HCT116 (cell line): ENCODE data around the gene CILP2. TPM values are rescaled to one million over a fixed set of nuclear protein-coding genes. Genes with fewer than 3 reads are reported as not detected.

Experiments
- ATAC-seq: fragments of 200-7000 bp; cut with Tn5 transposase; 2 replicates; pipeline ENCODE4 v1.9.1; 2020; ENCODE audit warnings: mild to moderate bottlenecking, moderate library complexity
- BruUV-seq: library from RNA; stranded (reverse); fragments of 400-500 nt; replicated peaks from 2 replicates; lab custom pipeline; 2021; lab: Mats Ljungman, UMichigan
- CTCF ChIA-PET: fragments of 300-600 bp; sonication (Branson Sonifier 250); formaldehyde crosslinking; loops from one replicate; lab custom pipeline; 2021; ENCODE audit warnings: antibody characterized with exemption; lab: Charles Lee
- POLR2A ChIA-PET: fragments of 300-600, 350-600 bp; sonication (Branson Sonifier 250); formaldehyde crosslinking; loops from one replicate; lab custom pipeline; 2021; ENCODE audit warnings: antibody characterized with exemption; lab: Charles Lee
- RAD21 ChIA-PET, 2 experiments: fragments of 300-600 bp; sonication (Branson Sonifier 250); formaldehyde crosslinking; loops; one replicate each; lab custom pipeline; 2023; ENCODE audit warnings: low total read pairs in 2 of 2; ENCODE audit not compliant: uncharacterized antibody in 2 of 2, unreplicated experiment in 2 of 2, low non-redundant PET in 1 of 2; lab: Charles Lee
- DNase-seq: peaks from one replicate; pipeline ENCODE4 v3.0.0-alpha.2; 2010; ENCODE audit warnings: low read depth, low spot score
- H2AFZ ChIP-seq: fragments of 200-600 bp; shearing (Covaris generic), sonication (generic); 2 replicates; pipeline ENCODE4 v1.6.1; 2017; ENCODE audit warnings: low read depth, mixed run types, mixed read lengths, antibody characterized with exemption, low read length; ENCODE audit not compliant: poor library complexity, severe bottlenecking
- H3K27ac ChIP-seq: 2 replicates; pipeline ENCODE4 v1.5.1; 2012; ENCODE audit warnings: low read depth, low read length
- H3K27me3 ChIP-seq: fragments of 200-600 bp; sonication (generic); 2 replicates; pipeline ENCODE4 v1.6.1; 2016; ENCODE audit warnings: mixed run types, low read length, mixed read lengths; ENCODE audit not compliant: insufficient read depth
- H3K36me3 ChIP-seq, 2 experiments: fragments of 200-500 bp in 1 of 2; fragments of 200-600 bp in 1 of 2; sonication (Bioruptor generic) in 1 of 2; sonication (generic) in 1 of 2; 2 replicates each; pipeline versions ENCODE4 v1.5.1 to v1.6.1; 2014 to 2016; ENCODE audit warnings: low read length in 2 of 2, inconsistent platforms in 1 of 2, mixed read lengths in 1 of 2, mixed run types in 1 of 2; ENCODE audit not compliant: insufficient read depth in 2 of 2, control insufficient read depth in 1 of 2
- H3K4me1 ChIP-seq, 2 experiments: fragments of 200-600 bp in 1 of 2; sonication (generic) in 1 of 2; 2 replicates each; pipeline versions ENCODE4 v1.5.1 to v1.6.1; 2012 to 2017; ENCODE audit warnings: low read length in 2 of 2, inconsistent platforms in 1 of 2, mild to moderate bottlenecking in 1 of 2, mixed read lengths in 1 of 2, mixed run types in 1 of 2, moderate library complexity in 1 of 2; ENCODE audit not compliant: insufficient read depth in 2 of 2, control insufficient read depth in 1 of 2
- H3K4me2 ChIP-seq: fragments of 200-600 bp; sonication (generic); 2 replicates; pipeline ENCODE4 v1.6.1; 2017; ENCODE audit warnings: mixed run types, low read length, mixed read lengths
- H3K4me3 ChIP-seq, 2 experiments: fragments of 200-600 bp in 1 of 2; sonication (generic) in 1 of 2; replicated peaks in 1 of 2; 2 replicates each; pipeline ENCODE4 v1.5.1; 2011 to 2016; ENCODE audit warnings: low read length in 2 of 2, control low read depth in 1 of 2, low read depth in 1 of 2, mild to moderate bottlenecking in 1 of 2, mixed read lengths in 1 of 2, mixed run types in 1 of 2
- H3K79me2 ChIP-seq: fragments of 200-600 bp; sonication (generic); 2 replicates; pipeline ENCODE4 v1.6.1; 2017; ENCODE audit warnings: mild to moderate bottlenecking, mixed run types, low read length, moderate library complexity, mixed read lengths; ENCODE audit not compliant: insufficient read depth
- H3K9ac ChIP-seq: fragments of 200-600 bp; sonication (generic); 2 replicates; pipeline ENCODE4 v1.6.1; 2016; ENCODE audit warnings: low read length, mixed read lengths
- H3K9me2 ChIP-seq: fragments of 200-600 bp; sonication (generic), shearing (Covaris generic); 2 replicates; pipeline ENCODE4 v1.6.1; 2017; ENCODE audit warnings: mixed run types, mild to moderate bottlenecking, moderate library complexity; ENCODE audit not compliant: insufficient read depth
- H3K9me3 ChIP-seq, 2 experiments: fragments of 200-500 bp in 1 of 2; fragments of 200-600 bp in 1 of 2; sonication (Bioruptor generic) in 1 of 2; sonication (generic) in 1 of 2; 2 replicates each; pipeline ENCODE4 v1.6.1; 2014 to 2017; ENCODE audit warnings: low read length in 2 of 2, mixed read lengths in 2 of 2, inconsistent platforms in 1 of 2, low read depth in 1 of 2, mild to moderate bottlenecking in 1 of 2, mixed run types in 1 of 2, moderate library complexity in 1 of 2; ENCODE audit not compliant: control insufficient read depth in 1 of 2, insufficient read depth in 1 of 2
- H4K20me1 ChIP-seq: fragments of 200-600 bp; sonication (generic), shearing (Covaris generic); 2 replicates; pipeline ENCODE4 v1.6.1; 2017; ENCODE audit warnings: mixed run types, mild to moderate bottlenecking, moderate library complexity; ENCODE audit not compliant: insufficient read depth
- ATF3 ChIP-seq: IDR thresholded peaks from 2 replicates; pipeline ENCODE4 v1.6.1; 2012
- CEBPB ChIP-seq: IDR thresholded peaks from 2 replicates; pipeline ENCODE4 v1.6.1; 2012; ENCODE audit warnings: low read depth
- EGR1 ChIP-seq: IDR thresholded peaks from 2 replicates; pipeline ENCODE4 v1.6.1; 2012; ENCODE audit warnings: low read depth
- ELF1 ChIP-seq: IDR thresholded peaks from 2 replicates; pipeline ENCODE4 v1.6.1; 2012; ENCODE audit warnings: low read depth, borderline replicate concordance
- EZH2 ChIP-seq: fragments of 200-600 bp; sonication (generic); IDR thresholded peaks from 2 replicates; pipeline ENCODE4 v1.6.1; 2017; ENCODE audit warnings: antibody characterized with exemption, mixed run types
- EZH2phosphoT487 ChIP-seq: fragments of 200-600 bp; IDR thresholded peaks from 2 replicates; pipeline ENCODE4 v1.6.1; 2018; ENCODE audit warnings: antibody characterized with exemption, borderline replicate concordance
- FOSL1 ChIP-seq: IDR thresholded peaks from 2 replicates; pipeline ENCODE4 v1.6.1; 2012; ENCODE audit warnings: low read depth
- POLR2A ChIP-seq: IDR thresholded peaks from 2 replicates; pipeline ENCODE4 v1.7.0; 2011; ENCODE audit warnings: borderline replicate concordance; ENCODE audit not compliant: insufficient read depth, insufficient read length; ENCODE audit errors: extremely low read depth
- RAD21 ChIP-seq: IDR thresholded peaks from 2 replicates; pipeline ENCODE4 v1.6.1; 2012; ENCODE audit warnings: low read depth, mild to moderate bottlenecking
- SRF ChIP-seq: IDR thresholded peaks from 2 replicates; pipeline ENCODE4 v1.6.1; 2012; ENCODE audit warnings: low read depth
- YY1 ChIP-seq: IDR thresholded peaks from 2 replicates; pipeline ENCODE4 v1.6.1; 2011; ENCODE audit warnings: low read length, low read depth, moderate library complexity, mild to moderate bottlenecking; ENCODE audit not compliant: insufficient replicate concordance; ENCODE audit errors: extremely low read depth
- ZFX ChIP-seq: fragments of 450-650 bp; IDR thresholded peaks from 2 replicates; pipeline ENCODE4 v1.6.1; 2017
- ZNF274 ChIP-seq: fragments of 200-500 bp; sonication (Bioruptor generic); IDR thresholded peaks from 2 replicates; pipeline ENCODE4 v1.6.1; 2014; ENCODE audit warnings: mild to moderate bottlenecking, low read depth, low read length, inconsistent platforms
- intact Hi-C: fragments of 100-400 bp; cut with micrococcal nuclease; formaldehyde crosslinking; loops from 2 replicates; pipeline ENCODE4 v1.10.0; 2022
- total RNA-seq: library from RNA; stranded (reverse); gene quantifications from one replicate; pipeline ENCODE4 v1.2.1, GENCODE V29; 2021; ENCODE audit not compliant: unreplicated experiment
- TF ChIP-seq, protein P1 (sequence below), 3 experiments: fragments of 200-600 bp in 1 of 3; sonication (generic) in 1 of 3; IDR thresholded peaks in 2 of 3; conservative IDR thresholded peaks in 1 of 3; 2 replicates each; pipeline ENCODE4 v1.5.1; 2012 to 2017; ENCODE audit warnings: low read depth in 2 of 3, low read length in 2 of 3, antibody characterized with exemption in 1 of 3, borderline replicate concordance in 1 of 3, control low read depth in 1 of 3, mild to moderate bottlenecking in 1 of 3, mixed read lengths in 1 of 3, mixed run types in 1 of 3, moderate library complexity in 1 of 3; ENCODE audit not compliant: insufficient read depth in 1 of 3
- TF ChIP-seq, protein P2 (sequence below): IDR thresholded peaks from 2 replicates; pipeline ENCODE4 v1.6.1; 2012; ENCODE audit warnings: low read depth

Gene CILP2
- total RNA-seq, 1 experiment from 2014 or later: 13.1 TPM

DNA sequence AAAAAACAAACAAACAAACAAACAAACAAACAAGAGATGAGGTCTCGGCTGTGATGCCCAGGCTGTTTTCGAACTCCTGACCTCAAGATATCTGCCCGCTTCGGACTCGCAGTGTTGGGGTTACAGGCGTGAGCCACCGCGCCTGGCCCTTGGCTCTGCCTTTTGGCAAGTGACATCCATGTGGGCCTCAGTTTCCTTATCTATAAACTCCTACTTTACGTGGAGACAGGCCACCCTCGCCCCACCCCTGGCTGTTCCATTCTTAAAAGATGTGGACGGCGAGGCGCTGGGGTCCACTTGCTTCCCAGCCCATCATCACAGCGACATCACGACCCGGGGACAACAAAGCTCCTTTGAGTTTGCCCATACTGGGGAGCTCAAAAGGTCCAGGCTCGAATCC lies 24.4 kb upstream of the CILP2 start:
- Histone ChIP-seq H4K20me1 (no peaks in the 10 kb centered on the region), H3K27me3 (no peaks in the 10 kb centered on the region), H3K9me2 (no peaks in the 10 kb centered on the region), H3K4me2 (no peak overlapping the region), H3K4me1 (peaks cover 7 to 24% of the 10 kb centered on the region in 2 experiments), H3K36me3 (no peaks in the 10 kb centered on the region), H2AFZ (no peak overlapping the region), H3K9ac (no peak overlapping the region), H3K27ac (no peak overlapping the region), H3K79me2 (peaks cover 26% of the 10 kb centered on the region), H3K4me3 (no peak overlapping the region), H3K9me3 (no peaks in the 10 kb centered on the region)
- no TSS peak for BruUV-seq
- CTCF ChIA-PET: no interaction called here
- ATAC-seq: no peak
- TF ChIP-seq ZNF274 (no peak), ELF1 (no peak), FOSL1 (no peak), SRF (no peak), EZH2 (no peak), EGR1 (no peak), POLR2A (no peak)
- TF ChIP-seq, protein P1, sequence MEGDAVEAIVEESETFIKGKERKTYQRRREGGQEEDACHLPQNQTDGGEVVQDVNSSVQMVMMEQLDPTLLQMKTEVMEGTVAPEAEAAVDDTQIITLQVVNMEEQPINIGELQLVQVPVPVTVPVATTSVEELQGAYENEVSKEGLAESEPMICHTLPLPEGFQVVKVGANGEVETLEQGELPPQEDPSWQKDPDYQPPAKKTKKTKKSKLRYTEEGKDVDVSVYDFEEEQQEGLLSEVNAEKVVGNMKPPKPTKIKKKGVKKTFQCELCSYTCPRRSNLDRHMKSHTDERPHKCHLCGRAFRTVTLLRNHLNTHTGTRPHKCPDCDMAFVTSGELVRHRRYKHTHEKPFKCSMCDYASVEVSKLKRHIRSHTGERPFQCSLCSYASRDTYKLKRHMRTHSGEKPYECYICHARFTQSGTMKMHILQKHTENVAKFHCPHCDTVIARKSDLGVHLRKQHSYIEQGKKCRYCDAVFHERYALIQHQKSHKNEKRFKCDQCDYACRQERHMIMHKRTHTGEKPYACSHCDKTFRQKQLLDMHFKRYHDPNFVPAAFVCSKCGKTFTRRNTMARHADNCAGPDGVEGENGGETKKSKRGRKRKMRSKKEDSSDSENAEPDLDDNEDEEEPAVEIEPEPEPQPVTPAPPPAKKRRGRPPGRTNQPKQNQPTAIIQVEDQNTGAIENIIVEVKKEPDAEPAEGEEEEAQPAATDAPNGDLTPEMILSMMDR (IDR thresholded peaks at IDR 0.05 in 2 of 3, conservative IDR thresholded peaks at IDR 0.05 in 1 of 3; ENCODE audit: borderline replicate concordance in 1 of 3, insufficient read depth in 1 of 3, low read depth in 2 of 3, low read length in 2 of 3): no peak
- POLR2A ChIA-PET: no interaction called here
- no peak for DNase-seq
- RAD21 ChIA-PET: no interaction called here
- intact Hi-C loops: no loop called here

DNA sequence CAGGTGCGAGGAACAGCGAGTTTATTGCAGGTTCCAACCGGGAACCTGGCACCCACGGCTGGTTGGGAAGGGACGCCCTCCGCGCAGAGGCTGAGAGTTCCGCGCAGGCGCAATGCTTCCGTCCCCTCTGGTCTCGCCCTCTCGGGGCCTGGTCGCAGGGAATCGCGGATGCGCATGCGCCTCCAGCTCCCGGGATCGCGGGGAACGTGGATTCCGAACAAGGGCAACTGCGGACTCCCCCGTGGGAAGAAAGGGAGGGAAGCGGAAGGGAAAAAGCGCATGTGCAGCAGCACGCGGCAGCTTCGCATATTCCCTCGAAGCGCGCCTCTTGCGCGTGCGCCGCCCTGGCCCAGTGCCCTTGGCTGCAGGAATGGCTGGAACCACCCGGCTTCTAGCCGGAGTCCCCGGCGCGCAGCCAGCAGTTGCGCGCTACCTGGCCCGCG lies 23.8 kb upstream of the CILP2 start:
- Histone ChIP-seq H3K4me1 (peaks cover 7 to 24% of the 10 kb centered on the region in 2 experiments), H3K27ac (no peak overlapping the region; the same call in 1 of the 2 replicates), H4K20me1 (no peaks in the 10 kb centered on the region), H3K9ac (no peak overlapping the region), H3K4me3 (no peak overlapping the region), H3K9me3 (no peaks in the 10 kb centered on the region), H2AFZ (no peak overlapping the region), H3K79me2 (peaks cover 30% of the 10 kb centered on the region), H3K4me2 (no peak overlapping the region), H3K36me3 (peaks cover under 1 to 3% of the 10 kb centered on the region in 2 experiments; a peak in 3 of 4 replicates), H3K27me3 (no peaks in the 10 kb centered on the region), H3K9me2 (no peaks in the 10 kb centered on the region)
- ATAC-seq (no peak), DNase-seq (no peak)
- CTCF ChIA-PET: no interaction called here
- RAD21 ChIA-PET: no interaction called here
- no peak for TF ChIP-seq RAD21
- no peak for TF ChIP-seq CEBPB
- TF ChIP-seq, protein P2, sequence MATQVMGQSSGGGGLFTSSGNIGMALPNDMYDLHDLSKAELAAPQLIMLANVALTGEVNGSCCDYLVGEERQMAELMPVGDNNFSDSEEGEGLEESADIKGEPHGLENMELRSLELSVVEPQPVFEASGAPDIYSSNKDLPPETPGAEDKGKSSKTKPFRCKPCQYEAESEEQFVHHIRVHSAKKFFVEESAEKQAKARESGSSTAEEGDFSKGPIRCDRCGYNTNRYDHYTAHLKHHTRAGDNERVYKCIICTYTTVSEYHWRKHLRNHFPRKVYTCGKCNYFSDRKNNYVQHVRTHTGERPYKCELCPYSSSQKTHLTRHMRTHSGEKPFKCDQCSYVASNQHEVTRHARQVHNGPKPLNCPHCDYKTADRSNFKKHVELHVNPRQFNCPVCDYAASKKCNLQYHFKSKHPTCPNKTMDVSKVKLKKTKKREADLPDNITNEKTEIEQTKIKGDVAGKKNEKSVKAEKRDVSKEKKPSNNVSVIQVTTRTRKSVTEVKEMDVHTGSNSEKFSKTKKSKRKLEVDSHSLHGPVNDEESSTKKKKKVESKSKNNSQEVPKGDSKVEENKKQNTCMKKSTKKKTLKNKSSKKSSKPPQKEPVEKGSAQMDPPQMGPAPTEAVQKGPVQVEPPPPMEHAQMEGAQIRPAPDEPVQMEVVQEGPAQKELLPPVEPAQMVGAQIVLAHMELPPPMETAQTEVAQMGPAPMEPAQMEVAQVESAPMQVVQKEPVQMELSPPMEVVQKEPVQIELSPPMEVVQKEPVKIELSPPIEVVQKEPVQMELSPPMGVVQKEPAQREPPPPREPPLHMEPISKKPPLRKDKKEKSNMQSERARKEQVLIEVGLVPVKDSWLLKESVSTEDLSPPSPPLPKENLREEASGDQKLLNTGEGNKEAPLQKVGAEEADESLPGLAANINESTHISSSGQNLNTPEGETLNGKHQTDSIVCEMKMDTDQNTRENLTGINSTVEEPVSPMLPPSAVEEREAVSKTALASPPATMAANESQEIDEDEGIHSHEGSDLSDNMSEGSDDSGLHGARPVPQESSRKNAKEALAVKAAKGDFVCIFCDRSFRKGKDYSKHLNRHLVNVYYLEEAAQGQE: no peak
- no peak for TF ChIP-seq YY1
- TF ChIP-seq ZFX: no peak
- TF ChIP-seq EGR1: no peak
- TF ChIP-seq EZH2phosphoT487: no peak
- no peak for TF ChIP-seq ATF3
- POLR2A ChIA-PET: no interaction called here
- intact Hi-C loops: no loop called here
- no TSS peak for BruUV-seq
